ENCODE data around the gene ARHGAP28.

Gene ARHGAP28

DNA sequence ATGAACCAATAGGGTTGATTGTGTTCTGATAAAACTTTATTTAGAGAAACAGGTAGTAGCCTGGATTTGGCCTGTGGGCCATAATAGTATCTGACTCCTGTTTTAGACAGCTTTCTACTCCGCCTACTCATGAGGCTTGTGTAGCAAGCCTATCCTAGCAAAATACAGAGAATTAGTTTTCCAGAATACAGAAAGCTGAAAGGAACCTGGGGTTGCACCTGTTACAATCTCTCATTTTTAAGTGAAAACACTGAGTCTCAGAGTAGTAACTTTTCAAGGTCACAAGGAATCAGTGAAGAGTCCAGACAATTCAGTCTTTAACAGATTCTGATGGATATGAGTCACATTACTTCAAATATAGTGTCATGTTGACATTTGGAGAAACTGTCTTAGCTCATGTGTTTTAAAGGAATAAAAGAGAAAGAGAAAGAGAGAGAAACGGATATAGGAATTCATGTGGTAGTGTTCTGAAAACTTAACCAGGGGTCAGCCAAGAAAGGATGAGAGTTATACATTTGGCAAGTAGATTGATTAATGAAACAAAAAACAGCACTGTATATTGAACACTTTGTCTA, 17.0 kb downstream of the ARHGAP28 start:
- H3K4me3 ChIP-seq (replicated peaks in 1 of 2; ENCODE audit: low read depth in 2 of 2, low read length in 2 of 2), result no peak overlapping the region
- DNase-seq (ENCODE audit: low read depth in 2 of 2), result peak in 1 of 2 donors; percentile 26
- TF ChIP-seq, protein P1, sequence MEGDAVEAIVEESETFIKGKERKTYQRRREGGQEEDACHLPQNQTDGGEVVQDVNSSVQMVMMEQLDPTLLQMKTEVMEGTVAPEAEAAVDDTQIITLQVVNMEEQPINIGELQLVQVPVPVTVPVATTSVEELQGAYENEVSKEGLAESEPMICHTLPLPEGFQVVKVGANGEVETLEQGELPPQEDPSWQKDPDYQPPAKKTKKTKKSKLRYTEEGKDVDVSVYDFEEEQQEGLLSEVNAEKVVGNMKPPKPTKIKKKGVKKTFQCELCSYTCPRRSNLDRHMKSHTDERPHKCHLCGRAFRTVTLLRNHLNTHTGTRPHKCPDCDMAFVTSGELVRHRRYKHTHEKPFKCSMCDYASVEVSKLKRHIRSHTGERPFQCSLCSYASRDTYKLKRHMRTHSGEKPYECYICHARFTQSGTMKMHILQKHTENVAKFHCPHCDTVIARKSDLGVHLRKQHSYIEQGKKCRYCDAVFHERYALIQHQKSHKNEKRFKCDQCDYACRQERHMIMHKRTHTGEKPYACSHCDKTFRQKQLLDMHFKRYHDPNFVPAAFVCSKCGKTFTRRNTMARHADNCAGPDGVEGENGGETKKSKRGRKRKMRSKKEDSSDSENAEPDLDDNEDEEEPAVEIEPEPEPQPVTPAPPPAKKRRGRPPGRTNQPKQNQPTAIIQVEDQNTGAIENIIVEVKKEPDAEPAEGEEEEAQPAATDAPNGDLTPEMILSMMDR (IDR thresholded peaks at IDR 0.05; ENCODE audit: low read depth, low read length), result no peak

DNA sequence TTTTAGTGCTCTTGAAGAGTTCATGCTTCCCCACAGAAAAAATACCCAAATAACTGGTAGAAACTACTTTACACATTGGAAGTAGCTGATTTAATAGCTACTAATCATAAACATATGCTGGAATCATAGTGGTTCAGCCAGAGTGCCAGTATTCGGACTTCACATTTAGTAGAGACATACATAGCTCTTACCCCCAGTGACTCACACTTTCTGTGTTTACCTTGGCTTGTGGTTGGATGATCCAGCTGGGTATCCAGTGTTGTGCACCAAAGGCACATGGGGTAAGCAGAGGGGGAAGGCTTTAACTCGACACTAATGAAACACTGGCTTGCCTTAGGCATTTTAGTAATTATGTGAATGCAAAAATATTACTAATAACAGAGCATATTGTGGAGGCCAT, 18.1 kb downstream of the ARHGAP28 start:
- H3K4me3 ChIP-seq (replicated peaks in 1 of 2; ENCODE audit: low read depth in 2 of 2, low read length in 2 of 2), result no peak overlapping the region
- DNase-seq (ENCODE audit: low read depth in 2 of 2), result peak; percentile 83 to 88
- TF ChIP-seq, protein P1 (IDR thresholded peaks at IDR 0.05; ENCODE audit: low read depth, low read length), result no peak

DNA sequence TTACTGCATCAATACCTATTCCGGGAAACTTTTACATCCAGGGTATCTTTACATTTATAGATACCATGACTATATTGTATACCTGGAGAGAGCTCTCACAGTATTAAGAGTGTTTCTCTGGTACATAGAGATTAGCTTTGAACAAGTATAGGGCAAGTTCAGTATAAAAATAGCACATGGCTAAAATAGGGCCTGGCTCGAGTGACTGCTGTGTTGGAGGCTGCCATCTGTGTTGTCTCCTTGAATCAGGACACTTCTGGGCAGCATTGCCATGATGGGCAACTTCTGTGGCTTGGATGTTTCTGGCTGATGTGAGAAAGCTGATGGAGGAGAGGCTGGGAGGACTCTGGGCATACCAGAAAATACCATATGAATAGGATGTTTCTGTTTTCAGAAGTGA, 18.7 kb downstream of the ARHGAP28 start:
- no peak overlapping the region for H3K4me3 ChIP-seq (replicated peaks in 1 of 2; ENCODE audit: low read depth in 2 of 2, low read length in 2 of 2)
- DNase-seq (ENCODE audit: low read depth in 2 of 2), result no peak
- TF ChIP-seq, protein P1 (IDR thresholded peaks at IDR 0.05; ENCODE audit: low read depth, low read length), result no peak

GRCh38 chr18:6750411-6750810, 20.9 kb downstream of the ARHGAP28 start:
- H3K4me3 ChIP-seq (replicated peaks in 1 of 2; ENCODE audit: low read depth in 2 of 2, low read length in 2 of 2), result no peak overlapping the region
- TF ChIP-seq, protein P1 (IDR thresholded peaks at IDR 0.05; ENCODE audit: low read depth, low read length), result no peak
- no peak for DNase-seq (ENCODE audit: low read depth in 2 of 2)

DNA sequence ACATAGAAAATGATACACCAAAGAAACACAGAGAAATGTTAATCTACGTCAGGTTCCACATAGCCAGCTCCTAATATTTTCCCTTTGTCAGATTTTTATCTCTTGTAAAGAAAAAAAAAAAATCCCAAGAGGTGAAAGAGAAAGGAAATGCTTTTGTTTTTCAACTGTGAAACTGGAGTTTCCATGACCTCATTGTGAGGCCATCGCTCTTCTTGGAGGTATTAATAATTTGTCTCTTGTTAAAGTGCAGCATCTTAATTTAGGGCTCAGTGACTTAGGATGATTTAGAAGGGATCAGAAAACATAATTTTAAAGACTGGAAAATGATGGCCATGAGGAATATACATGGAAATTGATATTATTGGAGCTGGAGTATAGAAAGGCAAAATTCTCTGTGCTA, 21.7 kb downstream of the ARHGAP28 start:
- TF ChIP-seq, protein P1 (IDR thresholded peaks at IDR 0.05; ENCODE audit: low read depth, low read length), result no peak
- no peak overlapping the region for H3K4me3 ChIP-seq (replicated peaks in 1 of 2; ENCODE audit: low read depth in 2 of 2, low read length in 2 of 2)
- DNase-seq (ENCODE audit: low read depth in 2 of 2), result no peak

- TF ChIP-seq, protein P1 (IDR thresholded peaks at IDR 0.05; ENCODE audit: low read depth, low read length), result no peak
- peak; percentile 11 to 41 for DNase-seq (ENCODE audit: low read depth in 2 of 2)
- H3K4me3 ChIP-seq (replicated peaks in 1 of 2; ENCODE audit: low read depth in 2 of 2, low read length in 2 of 2), result no peak overlapping the region
Observed at GRCh38 chr18:6752202-6752860, 22.8 kb downstream of the ARHGAP28 start.

Data from cardiac fibroblast (primary cell).